IgD-negative memory B cell (primary cell): ENCODE data around the gene UBE2B. TPM values are rescaled to one million over a fixed set of nuclear protein-coding genes. Genes with fewer than 3 reads are reported as not detected.
"Not testable (repeated sequence)": the region's sequence is repeated elsewhere in the genome, so short reads cannot be mapped to it uniquely, and the experiment has no call there.

Experiments used
- H3K27ac Mint-ChIP-seq, 3 donors: one replicate each; pipeline ENCODE4 v1.8.0; 2020 to 2022; ENCODE audit warnings: mild to moderate bottlenecking in 3 of 3, mixed read lengths in 3 of 3, moderate library complexity in 1 of 3
- H3K27me3 Mint-ChIP-seq: one replicate; pipeline ENCODE4 v1.8.0; 2021; ENCODE audit warnings: mixed read lengths
- H3K36me3 Mint-ChIP-seq: one replicate; pipeline ENCODE4 v1.8.0; 2020; ENCODE audit warnings: mild to moderate bottlenecking, mixed read lengths
- H3K4me1 Mint-ChIP-seq, 3 donors: one replicate each; pipeline ENCODE4 v1.8.0; 2020 to 2022; ENCODE audit warnings: mixed read lengths in 3 of 3, mild to moderate bottlenecking in 1 of 3
- H3K4me3 Mint-ChIP-seq, 4 donors: one replicate each; pipeline ENCODE4 v1.8.0; 2020 to 2022; ENCODE audit warnings: mild to moderate bottlenecking in 4 of 4, mixed read lengths in 4 of 4, moderate library complexity in 3 of 4
- H3K9me3 Mint-ChIP-seq, 3 donors: one replicate each; pipeline ENCODE4 v1.8.0; 2020 to 2021; ENCODE audit warnings: mixed read lengths in 3 of 3, mild to moderate bottlenecking in 1 of 3
- polyA plus RNA-seq: library from polyadenylated mRNA; unstranded; fragments of 300-500 nt; fragmentation: Illumina TruSeq; gene quantifications from one replicate; pipeline ENCODE4 v1.2.3, GENCODE V29; 2021

UBE2B gene
- polyA plus RNA-seq, 1 donor from 2014 or later: 65.2 TPM

DNA sequence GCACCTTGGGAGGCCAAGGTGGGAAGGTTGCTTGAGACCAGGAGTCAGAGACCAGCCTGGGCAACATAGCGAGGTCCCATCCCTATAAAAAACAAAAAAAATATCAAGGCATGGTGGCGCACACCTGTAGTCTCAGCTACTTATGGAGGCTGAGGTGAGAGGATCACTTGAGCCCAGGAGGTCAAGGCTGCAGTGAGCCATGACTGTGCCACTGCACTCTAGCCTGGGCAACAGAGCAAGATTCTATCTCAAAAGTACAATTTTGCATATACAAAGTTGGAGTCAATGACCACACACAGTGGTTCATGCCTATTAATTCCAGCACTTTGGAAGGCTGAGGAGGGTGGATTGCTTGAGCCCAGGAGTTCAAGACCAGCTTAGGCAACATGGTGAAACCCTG lies 10.8 kb downstream of the UBE2B start:
- H3K9me3 Mint-ChIP-seq, H3K27ac Mint-ChIP-seq, H3K27me3 Mint-ChIP-seq, H3K36me3 Mint-ChIP-seq: not testable (repeated sequence)
- Mint-ChIP-seq H3K4me3 (peak overlapping the region in 1 of 4 donors; percentile 28), H3K4me1 (peaks cover 7 to 16% (median 11%) of the 10 kb centered on the region in 3 donors)

- Mint-ChIP-seq H3K4me3 (no peak overlapping the region), H3K9me3 (no peaks in the 10 kb centered on the region), H3K4me1 (peaks cover 6 to 12% (median 7%) of the 10 kb centered on the region in 3 donors), H3K36me3 (peaks cover 9% of the 10 kb centered on the region), H3K27me3 (no peaks in the 10 kb centered on the region), H3K27ac (peak overlapping the region in 2 of 3 donors; percentile 56 to 70)
Measured at GRCh38 chr5:134383980-134384697, 12.8 kb downstream of the UBE2B start.

GRCh38 chr5:134387443-134387842 lies 16.1 kb downstream of the UBE2B start:
- Mint-ChIP-seq H3K36me3 (peaks cover 10% of the 10 kb centered on the region), H3K27me3 (no peaks in the 10 kb centered on the region), H3K4me3 (no peak overlapping the region), H3K4me1 (peaks cover 6 to 12% (median 7%) of the 10 kb centered on the region in 3 donors), H3K9me3 (no peaks in the 10 kb centered on the region), H3K27ac (no peak overlapping the region)

DNA sequence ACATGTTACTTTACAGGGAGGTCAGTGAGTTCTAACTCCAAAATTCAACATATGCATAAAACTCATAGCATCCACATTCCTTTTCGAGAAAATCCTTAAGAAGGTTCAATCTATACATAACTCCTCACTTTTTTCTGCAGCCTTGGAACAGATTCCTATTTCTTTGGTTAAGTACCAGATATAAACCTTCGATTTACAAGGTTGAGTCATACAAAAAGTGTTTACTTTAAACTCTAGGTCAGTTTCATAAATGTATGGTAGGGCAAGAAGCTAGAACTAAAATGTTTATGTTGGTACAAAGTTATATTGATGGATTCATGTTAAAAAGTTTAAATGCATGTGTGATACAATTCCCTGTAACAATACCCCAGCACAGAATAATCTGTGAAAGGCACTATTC lies 20.9 kb downstream of the UBE2B start:
- Mint-ChIP-seq H3K4me1 (no peaks in the 10 kb centered on the region), H3K9me3 (no peaks in the 10 kb centered on the region), H3K4me3 (no peak overlapping the region), H3K27me3 (no peaks in the 10 kb centered on the region), H3K36me3 (peaks cover 7% of the 10 kb centered on the region), H3K27ac (no peak overlapping the region)

- no peaks in the 10 kb centered on the region for H3K4me1 Mint-ChIP-seq
- no peaks in the 10 kb centered on the region for H3K9me3 Mint-ChIP-seq
- no peaks in the 10 kb centered on the region for H3K27me3 Mint-ChIP-seq
- no peak overlapping the region for H3K4me3 Mint-ChIP-seq
- H3K27ac Mint-ChIP-seq: peak overlapping the region in 1 of 3 donors; percentile 31
- H3K36me3 Mint-ChIP-seq: peaks cover 8% of the 10 kb centered on the region
Measured at GRCh38 chr5:134394932-134395331, 23.6 kb downstream of the UBE2B start.

DNA sequence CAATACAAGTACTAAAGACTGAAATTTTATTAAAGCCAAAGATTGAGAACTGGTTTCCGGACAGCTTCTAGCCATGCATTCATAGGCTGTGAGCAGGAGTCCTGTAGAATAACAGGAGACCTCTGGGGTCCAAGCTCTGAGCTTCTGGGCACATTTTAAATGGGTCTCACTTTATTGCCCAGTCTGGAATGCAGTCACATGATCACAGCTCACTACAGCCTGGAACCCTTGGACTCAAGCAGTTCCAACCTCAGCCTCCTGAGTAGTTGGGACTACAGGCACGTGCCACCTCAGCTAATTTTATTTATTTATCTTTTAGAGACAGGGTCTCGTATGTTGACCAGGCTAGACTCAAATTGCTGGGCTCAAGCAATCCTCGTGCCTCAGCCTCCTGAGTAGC lies 24.9 kb downstream of the UBE2B start:
- H3K27me3 Mint-ChIP-seq: no peaks in the 10 kb centered on the region
- H3K9me3 Mint-ChIP-seq: no peaks in the 10 kb centered on the region
- no peaks in the 10 kb centered on the region for H3K4me1 Mint-ChIP-seq
- H3K36me3 Mint-ChIP-seq: peaks cover 5% of the 10 kb centered on the region
- H3K27ac Mint-ChIP-seq: peak overlapping the region in 1 of 3 donors; percentile 62
- no peak overlapping the region for H3K4me3 Mint-ChIP-seq

DNA sequence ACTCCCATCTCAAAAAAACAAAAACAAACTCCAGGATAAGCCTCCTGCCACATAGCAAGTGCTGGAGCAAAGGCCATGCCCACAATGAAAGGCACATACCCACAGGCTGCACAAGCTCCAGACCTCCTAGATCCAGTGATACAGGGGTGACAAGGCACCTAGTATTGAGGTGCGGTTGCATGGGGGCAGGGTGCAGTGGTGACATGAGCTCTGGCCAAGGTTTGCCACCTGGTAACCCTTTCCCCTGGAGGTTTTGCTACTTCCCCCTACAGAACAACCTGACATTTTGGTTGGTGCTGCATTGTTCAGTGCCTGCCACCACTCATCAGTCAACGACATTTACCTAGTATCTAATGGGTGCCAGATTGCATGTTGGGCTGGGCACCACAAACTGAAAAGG lies 25.8 kb downstream of the UBE2B start:
- no peak overlapping the region for H3K4me3 Mint-ChIP-seq
- H3K9me3 Mint-ChIP-seq: no peaks in the 10 kb centered on the region

DNA sequence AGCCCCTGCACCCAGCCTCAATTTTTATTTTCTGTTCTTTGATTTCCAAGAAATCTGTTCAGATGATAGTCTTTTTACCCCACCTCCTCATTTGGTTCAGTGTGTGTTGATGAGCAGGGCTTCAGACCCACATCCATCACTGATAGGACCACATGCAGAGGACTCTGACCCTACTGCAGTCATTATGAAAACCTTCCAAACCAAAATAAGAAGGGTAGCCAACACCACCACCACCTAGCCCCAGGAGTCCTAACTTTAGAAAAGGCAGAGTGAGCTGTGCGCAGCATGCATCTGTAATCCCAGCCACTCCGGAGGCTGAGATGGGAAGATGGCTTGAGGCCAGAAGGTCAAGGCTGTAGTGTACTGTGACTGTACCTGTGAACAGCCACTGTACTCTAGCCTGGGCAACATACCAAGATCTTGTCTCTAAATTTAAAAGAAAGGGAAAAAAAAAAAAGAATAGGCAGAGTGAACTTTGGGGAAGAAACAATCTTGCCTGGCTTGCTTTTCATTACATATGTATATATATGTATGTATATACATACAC lies 27.3 kb downstream of the UBE2B start:
- no peaks in the 10 kb centered on the region for H3K4me1 Mint-ChIP-seq
- H3K4me3 Mint-ChIP-seq: no peak overlapping the region
- H3K36me3 Mint-ChIP-seq: peaks cover 5% of the 10 kb centered on the region
- peak overlapping the region in 1 of 3 donors; percentile 14 for H3K27ac Mint-ChIP-seq
- no peaks in the 10 kb centered on the region for H3K27me3 Mint-ChIP-seq
- H3K9me3 Mint-ChIP-seq: no peaks in the 10 kb centered on the region

More for the DNA sequence above, 25.8 kb downstream of the UBE2B start:
- Mint-ChIP-seq H3K4me1 (no peaks in the 10 kb centered on the region), H3K27me3 (no peaks in the 10 kb centered on the region), H3K27ac (peak overlapping the region in 1 of 3 donors; percentile 86), H3K36me3 (peaks cover 5% of the 10 kb centered on the region)

DNA sequence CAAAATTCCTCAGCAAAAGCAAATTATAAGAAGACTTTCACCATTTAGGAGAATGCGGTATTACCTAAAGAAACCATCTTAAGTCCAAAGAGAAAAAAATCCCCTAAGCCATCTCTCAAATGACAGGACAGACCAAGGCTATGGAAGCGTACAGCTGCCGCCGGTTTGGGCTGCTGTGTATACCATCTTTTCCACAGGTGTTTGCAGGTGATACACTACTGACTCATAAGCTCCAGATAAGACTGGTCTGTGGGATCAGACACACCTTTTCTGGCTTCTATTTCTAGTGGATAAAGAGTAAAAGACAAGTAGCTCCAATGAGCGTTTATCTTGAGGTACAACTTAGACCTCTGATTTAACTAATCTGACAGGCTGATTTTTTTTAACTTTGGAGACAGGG lies 32.6 kb downstream of the UBE2B start:
- Mint-ChIP-seq H3K4me1 (peaks cover 0 to 3% (median 3%) of the 10 kb centered on the region in 3 donors), H3K27me3 (no peaks in the 10 kb centered on the region), H3K4me3 (no peak overlapping the region), H3K9me3 (no peaks in the 10 kb centered on the region), H3K36me3 (peaks cover 3% of the 10 kb centered on the region), H3K27ac (no peak overlapping the region)

- peaks cover 6 to 18% (median 16%) of the 10 kb centered on the region in 3 donors for H3K4me1 Mint-ChIP-seq
- peaks cover 2% of the 10 kb centered on the region for H3K36me3 Mint-ChIP-seq
- no peaks in the 10 kb centered on the region for H3K27me3 Mint-ChIP-seq
- no peaks in the 10 kb centered on the region for H3K9me3 Mint-ChIP-seq
- peak overlapping the region in 1 of 4 donors; percentile 37 for H3K4me3 Mint-ChIP-seq
- H3K27ac Mint-ChIP-seq: no peak overlapping the region
Measured at GRCh38 chr5:134406390-134406789, 35.0 kb downstream of the UBE2B start.

- Mint-ChIP-seq H3K4me1 (peaks cover 14 to 25% (median 24%) of the 10 kb centered on the region in 3 donors), H3K9me3 (no peaks in the 10 kb centered on the region), H3K4me3 (peak overlapping the region in 1 of 4 donors; percentile 92), H3K36me3 (peaks cover 2% of the 10 kb centered on the region), H3K27ac (peak overlapping the region in 2 of 3 donors; percentile 59 to 62), H3K27me3 (no peaks in the 10 kb centered on the region)
Measured at GRCh38 chr5:134409321-134409720, 38.0 kb downstream of the UBE2B start.

- Mint-ChIP-seq H3K4me3 (peak overlapping the region; percentile 92 to 97 (median 94)), H3K9me3 (no peaks in the 10 kb centered on the region), H3K27me3 (no peaks in the 10 kb centered on the region), H3K36me3 (no peaks in the 10 kb centered on the region), H3K4me1 (peaks cover 14 to 25% (median 24%) of the 10 kb centered on the region in 3 donors), H3K27ac (peak overlapping the region in 1 of 3 donors; percentile 37)
Measured at GRCh38 chr5:134410822-134411221, 39.5 kb downstream of the UBE2B start.

- Mint-ChIP-seq H3K4me1 (peaks cover 14 to 25% (median 24%) of the 10 kb centered on the region in 3 donors), H3K9me3 (no peaks in the 10 kb centered on the region), H3K36me3 (no peaks in the 10 kb centered on the region), H3K4me3 (peak overlapping the region; percentile 92 to 97 (median 94)), H3K27ac (peak overlapping the region; percentile 37 to 93 (median 87)), H3K27me3 (no peaks in the 10 kb centered on the region)
Measured at GRCh38 chr5:134411228-134411545, 39.8 kb downstream of the UBE2B start.

GRCh38 chr5:134411546-134412266 lies 40.3 kb downstream of the UBE2B start, which contains the start of gene CDKN2AIPNL:
TSS of gene CDKN2AIPNL (minus strand) at chr5:134411881. CDS start at chr5:134411854, 27 bp downstream.
- Mint-ChIP-seq H3K9me3 (no peaks in the 10 kb centered on the region), H3K27ac (peak within 1 kb of the TSS; percentile 37 to 93 (median 87)), H3K4me3 (peak within 1 kb of the TSS; percentile 92 to 97 (median 94)), H3K27me3 (no peaks in the 10 kb centered on the region), H3K4me1 (peaks cover 14 to 25% (median 24%) of the 10 kb centered on the region in 3 donors), H3K36me3 (no peaks in the 10 kb centered on the region)

- Mint-ChIP-seq H3K4me1 (peaks cover 14 to 24% (median 23%) of the 10 kb centered on the region in 3 donors), H3K4me3 (peak overlapping the region in 2 of 4 donors; percentile 71), H3K9me3 (no peaks in the 10 kb centered on the region), H3K27me3 (no peaks in the 10 kb centered on the region), H3K36me3 (no peaks in the 10 kb centered on the region), H3K27ac (peak overlapping the region in 2 of 3 donors; percentile 16 to 48)
Measured at GRCh38 chr5:134413046-134413445, 41.7 kb downstream of the UBE2B start.
